RWPE2 (cell line): ENCODE measurements around the gene EPN2.
"Not testable (repeated sequence)": the region's sequence is repeated elsewhere in the genome, so short reads cannot be mapped to it uniquely, and the experiment has no call there.

Source experiments
- ATAC-seq: fragments of 200-7000 bp; cut with Tn5 transposase; 3 replicates; pipeline ENCODE4 v1.9.1; 2021; ENCODE audit warnings: low read depth
- DNase-seq: peaks from one replicate; pipeline ENCODE4 v3.0.0-alpha.2; 2020; ENCODE audit warnings: low spot score
- H3K27ac ChIP-seq: fragments of 450-650 bp; 2 replicates; pipeline ENCODE4 v1.5.1; 2017; ENCODE audit warnings: mild to moderate bottlenecking; ENCODE audit not compliant: poor library complexity, severe bottlenecking
- H3K27me3 ChIP-seq: fragments of 250-450 bp; sonication (Bioruptor Pico); 2 replicates; pipeline ENCODE4 v1.5.1; 2021; ENCODE audit warnings: mild to moderate bottlenecking, moderate library complexity; ENCODE audit not compliant: insufficient read depth, poor library complexity, severe bottlenecking
- H3K36me3 ChIP-seq: fragments of 250-450 bp; sonication (Bioruptor Pico); 2 replicates; pipeline ENCODE4 v1.5.1; 2020; ENCODE audit warnings: low read depth, mild to moderate bottlenecking, moderate library complexity
- H3K4me1 ChIP-seq: fragments of 250-450 bp; sonication (Bioruptor Pico); 2 replicates; pipeline ENCODE4 v1.5.1; 2021; ENCODE audit warnings: mild to moderate bottlenecking, moderate library complexity; ENCODE audit not compliant: insufficient read depth, poor library complexity, severe bottlenecking
- H3K4me3 ChIP-seq: fragments of 250-450 bp; sonication (Bioruptor Pico); 2 replicates; pipeline ENCODE4 v1.5.1; 2021; ENCODE audit warnings: mild to moderate bottlenecking, moderate library complexity; ENCODE audit not compliant: severe bottlenecking
- H3K9me3 ChIP-seq: fragments of 250-450 bp; sonication (Bioruptor Pico); 2 replicates; pipeline ENCODE4 v1.5.1; 2021; ENCODE audit warnings: mild to moderate bottlenecking, moderate library complexity; ENCODE audit not compliant: severe bottlenecking
- CTCF ChIP-seq: fragments of 450-650 bp; IDR thresholded peaks from one replicate; pipeline ENCODE4 v1.5.1; 2017; ENCODE audit warnings: mild to moderate bottlenecking, moderate library complexity; ENCODE audit not compliant: poor library complexity, severe bottlenecking

The EPN2 gene

GRCh38 chr17:19273731-19274130, 36.6 kb downstream of the EPN2 start:
- Histone ChIP-seq H3K4me1 (no peaks in the 10 kb centered on the region), H3K4me3 (no peak overlapping the region), H3K27me3 (no peaks in the 10 kb centered on the region), H3K9me3 (no peaks in the 10 kb centered on the region), H3K36me3 (peaks cover 5% of the 10 kb centered on the region; the same call in 1 of the 2 replicates), H3K27ac (no peak overlapping the region)
- no peak for TF ChIP-seq CTCF
- DNase-seq, result no peak
- ATAC-seq, result no peak

- Histone ChIP-seq H3K4me3 (no peak overlapping the region), H3K9me3 (no peaks in the 10 kb centered on the region), H3K36me3 (peaks cover 5% of the 10 kb centered on the region; the same call in 1 of the 2 replicates), H3K27ac (no peak overlapping the region), H3K27me3 (no peaks in the 10 kb centered on the region), H3K4me1 (no peaks in the 10 kb centered on the region)
- TF ChIP-seq CTCF, result no peak
- ATAC-seq (no peak), DNase-seq (no peak)
Observed at GRCh38 chr17:19274893-19275292, 37.7 kb downstream of the EPN2 start.

GRCh38 chr17:19275457-19276127, 38.4 kb downstream of the EPN2 start:
- no peak for TF ChIP-seq CTCF
- no peak overlapping the region for H3K4me3 ChIP-seq
- peaks cover 7% of the 10 kb centered on the region; the same call in 1 of the 2 replicates for H3K36me3 ChIP-seq
- ATAC-seq (no peak), DNase-seq (no peak)
- no peaks in the 10 kb centered on the region for H3K4me1 ChIP-seq
- H3K27me3 ChIP-seq, result no peaks in the 10 kb centered on the region
- H3K27ac ChIP-seq, result no peak overlapping the region
- no peaks in the 10 kb centered on the region for H3K9me3 ChIP-seq

- ATAC-seq, H3K9me3 ChIP-seq, H3K27ac ChIP-seq: not testable (repeated sequence)
Observed at GRCh38 chr17:19278284-19278683, 41.1 kb downstream of the EPN2 start.

GRCh38 chr17:19278729-19279128, 41.6 kb downstream of the EPN2 start:
- peaks cover 22% of the 10 kb centered on the region for H3K36me3 ChIP-seq
- TF ChIP-seq CTCF, result no peak
- H3K27me3 ChIP-seq, result no peaks in the 10 kb centered on the region
- no peaks in the 10 kb centered on the region for H3K4me1 ChIP-seq
- no peaks in the 10 kb centered on the region for H3K9me3 ChIP-seq
- H3K27ac ChIP-seq, result no peak overlapping the region
- no peak for ATAC-seq
- no peak for DNase-seq
- no peak overlapping the region for H3K4me3 ChIP-seq

More at GRCh38 chr17:19278284-19278683, 41.1 kb downstream of the EPN2 start:
- not testable (repeated sequence) for H3K27me3 ChIP-seq, DNase-seq, H3K4me1 ChIP-seq, H3K4me3 ChIP-seq
- peaks cover 19% of the 10 kb centered on the region for H3K36me3 ChIP-seq
